MM.1S (cell line): ENCODE measurements around the gene NEURL1.

Experiments used
- DNase-seq: peaks from one replicate; pipeline ENCODE4 v3.0.0-alpha.2; 2015
- H2AFZ ChIP-seq: fragments of 300-600 bp; sonication (generic); 2 replicates; pipeline ENCODE4 v1.6.0; 2016; ENCODE audit warnings: antibody characterized with exemption, low read length
- H3F3A ChIP-seq: fragments of 300-600 bp; sonication (generic); 2 replicates; pipeline ENCODE4 v1.6.1; 2016; ENCODE audit warnings: mild to moderate bottlenecking, antibody characterized with exemption, low read length, moderate library complexity, mixed read lengths; ENCODE audit not compliant: insufficient read depth
- H3K27ac ChIP-seq: fragments of 300-600 bp; sonication (generic); 2 replicates; pipeline ENCODE4 v1.5.1; 2016; ENCODE audit warnings: mild to moderate bottlenecking, low read length
- H3K27me3 ChIP-seq: fragments of 300-600 bp; sonication (generic); replicated peaks from 2 replicates; pipeline ENCODE4 v1.6.0; 2016; ENCODE audit warnings: low read length; ENCODE audit not compliant: insufficient read depth
- H3K36me3 ChIP-seq: fragments of 300-600 bp; sonication (generic); replicated peaks from 2 replicates; pipeline ENCODE4 v1.6.1; 2016; ENCODE audit warnings: mild to moderate bottlenecking, low read length, mixed read lengths; ENCODE audit not compliant: insufficient read depth
- H3K4me1 ChIP-seq: fragments of 300-600 bp; sonication (generic); 2 replicates; pipeline ENCODE4 v1.6.1; 2016; ENCODE audit warnings: low read length, mixed read lengths
- H3K4me2 ChIP-seq: fragments of 300-600 bp; sonication (generic); 2 replicates; pipeline ENCODE4 v1.6.0; 2016; ENCODE audit warnings: low read depth, low read length
- H3K4me3 ChIP-seq: fragments of 300-600 bp; sonication (generic); 2 replicates; pipeline ENCODE4 v1.5.1; 2016; ENCODE audit warnings: low read length, mixed read lengths
- H3K79me2 ChIP-seq: fragments of 300-600 bp; sonication (generic); 2 replicates; pipeline ENCODE4 v1.6.1; 2016; ENCODE audit warnings: mixed run types, low read length, mixed read lengths
- H3K9ac ChIP-seq: fragments of 300-600 bp; sonication (generic); 2 replicates; pipeline ENCODE4 v1.6.1; 2016; ENCODE audit warnings: low read length, mixed read lengths
- H3K9me2 ChIP-seq: fragments of 300-600 bp; sonication (generic); replicated peaks from 2 replicates; pipeline ENCODE4 v1.6.1; 2016; ENCODE audit warnings: mild to moderate bottlenecking, low read length, mixed read lengths; ENCODE audit not compliant: insufficient read depth
- H3K9me3 ChIP-seq: fragments of 300-600 bp; sonication (generic); replicated peaks from 2 replicates; pipeline ENCODE4 v1.6.1; 2016; ENCODE audit warnings: mild to moderate bottlenecking, low read length, mixed read lengths; ENCODE audit not compliant: insufficient read depth
- H4K20me1 ChIP-seq: fragments of 300-600 bp; sonication (generic); 2 replicates; pipeline ENCODE4 v1.6.1; 2016; ENCODE audit warnings: mild to moderate bottlenecking, low read length, moderate library complexity, mixed read lengths; ENCODE audit not compliant: insufficient read depth
- CTCF ChIP-seq: fragments of 300-600 bp; sonication (generic); IDR thresholded peaks from 2 replicates; pipeline ENCODE4 v1.5.1; 2016; ENCODE audit warnings: antibody characterized with exemption, low read length, mixed read lengths
- EZH2 ChIP-seq: fragments of 300-600 bp; sonication (generic); optimal IDR thresholded peaks from 2 replicates; pipeline ENCODE3; 2017; ENCODE audit warnings: low read depth, mild to moderate bottlenecking, antibody characterized with exemption, low read length, mixed read lengths
- EZH2phosphoT487 ChIP-seq: fragments of 300-600 bp; sonication (generic); IDR thresholded peaks from 2 replicates; pipeline ENCODE4 v1.6.1; 2018; ENCODE audit warnings: antibody characterized with exemption, low read length

NEURL1 gene

GRCh38 chr10:103493916-103494877 lies 692 bp downstream of the NEURL1 start:
- Histone ChIP-seq H4K20me1 (no peaks in the 10 kb centered on the region), H3F3A (peaks cover 39% of the 10 kb centered on the region), H3K9me2 (no peaks in the 10 kb centered on the region), H3K4me3 (peak overlapping the region; percentile 72), H3K27me3 (no peaks in the 10 kb centered on the region), H2AFZ (peak overlapping the region; percentile 16; the same call in 1 of the 2 replicates), H3K9me3 (no peaks in the 10 kb centered on the region), H3K4me1 (peaks cover 51% of the 10 kb centered on the region), H3K9ac (peak overlapping the region; percentile 92), H3K27ac (peak overlapping the region; percentile 51; the same call in 1 of the 2 replicates), H3K79me2 (peaks cover 19% of the 10 kb centered on the region; the same call in 1 of the 2 replicates), H3K36me3 (no peaks in the 10 kb centered on the region), H3K4me2 (peak overlapping the region; percentile 94)
- TF ChIP-seq CTCF = no peak
- no peak for TF ChIP-seq EZH2phosphoT487
- no peak for TF ChIP-seq EZH2
- DNase-seq = peak; percentile 68

DNA sequence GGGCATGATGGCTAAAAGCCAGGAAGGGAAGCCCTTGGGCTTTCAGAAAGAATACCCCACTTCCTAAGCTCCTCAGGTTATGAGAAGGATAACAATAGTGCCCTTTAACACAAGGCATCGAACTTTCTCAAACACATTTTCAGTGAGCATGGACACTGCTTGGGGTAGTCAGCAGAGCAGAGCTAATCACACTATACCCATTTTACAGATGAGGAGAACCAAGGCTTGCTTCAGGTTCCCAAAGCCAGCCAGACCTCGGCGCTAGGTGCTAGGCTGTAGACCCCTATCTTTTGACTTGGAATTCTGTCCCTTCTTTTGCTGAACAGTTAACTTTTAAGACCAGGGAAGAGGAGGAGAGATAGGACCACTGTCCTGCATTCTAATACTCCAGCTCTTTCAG lies 1.8 kb downstream of the NEURL1 start:
- Histone ChIP-seq H3K9me2 (no peaks in the 10 kb centered on the region), H3K4me3 (no peak overlapping the region), H4K20me1 (no peaks in the 10 kb centered on the region), H3F3A (peaks cover 50% of the 10 kb centered on the region), H2AFZ (no peak overlapping the region), H3K4me2 (peak overlapping the region; percentile 94; the same call in 1 of the 2 replicates), H3K36me3 (no peaks in the 10 kb centered on the region), H3K9ac (0 out of 2 replicates have a peak overlapping the region, but pooled peaks have one; percentile 92), H3K4me1 (peaks cover 60% of the 10 kb centered on the region), H3K79me2 (peaks cover 26% of the 10 kb centered on the region), H3K27me3 (no peaks in the 10 kb centered on the region), H3K9me3 (no peaks in the 10 kb centered on the region), H3K27ac (no peak overlapping the region)
- no peak for DNase-seq
- TF ChIP-seq CTCF = no peak
- TF ChIP-seq EZH2phosphoT487 = no peak
- no peak for TF ChIP-seq EZH2

- peaks cover 61% of the 10 kb centered on the region for H3K4me1 ChIP-seq
- no peak overlapping the region for H2AFZ ChIP-seq
- no peak overlapping the region for H3K4me3 ChIP-seq
- peaks cover 32% of the 10 kb centered on the region for H3K79me2 ChIP-seq
- H3K27ac ChIP-seq = peak overlapping the region; percentile 97; the same call in 1 of the 2 replicates
- no peak overlapping the region for H3K9ac ChIP-seq
- no peak for DNase-seq
- no peaks in the 10 kb centered on the region for H4K20me1 ChIP-seq
- H3K4me2 ChIP-seq = no peak overlapping the region
- H3K9me3 ChIP-seq = no peaks in the 10 kb centered on the region
- H3K9me2 ChIP-seq = no peaks in the 10 kb centered on the region
- no peaks in the 10 kb centered on the region for H3K36me3 ChIP-seq
- H3F3A ChIP-seq = peaks cover 46% of the 10 kb centered on the region
- no peaks in the 10 kb centered on the region for H3K27me3 ChIP-seq
- TF ChIP-seq EZH2phosphoT487 (no peak), CTCF (no peak), EZH2 (no peak)
Observed at GRCh38 chr10:103497161-103497915, 3.8 kb downstream of the NEURL1 start.
